SK-N-SH (cell line): ENCODE measurements around the gene DCTN3. TPM values are rescaled to one million over a fixed set of nuclear protein-coding genes. Genes with fewer than 3 reads are reported as not detected.

ENCODE experiments used
- CTCF ChIA-PET: fragments of 300-600, 350-600 bp; formaldehyde crosslinking; extraction: SDS; loops from one replicate; lab custom pipeline; 2021; lab: Yijun Ruan, JAX
- POLR2A ChIA-PET: fragments of 350-600 bp; sonication (Branson Sonifier 250); formaldehyde crosslinking; extraction: SDS; loops from one replicate; lab custom pipeline; 2020; ENCODE audit warnings: antibody characterized with exemption, inconsistent platforms; lab: Yijun Ruan, JAX
- DNase-seq: peaks from one replicate; pipeline ENCODE4 v3.0.0; 2012
- H2AFZ ChIP-seq: fragments of 200-600 bp; sonication (generic); 2 replicates; pipeline ENCODE4 v1.8.1; 2016; ENCODE audit warnings: antibody characterized with exemption, mild to moderate bottlenecking, low read depth
- H3F3A ChIP-seq: fragments of 200-600 bp; sonication (generic); replicated peaks from 2 replicates; pipeline ENCODE3; 2016; ENCODE audit warnings: antibody characterized with exemption, mild to moderate bottlenecking; ENCODE audit not compliant: insufficient read depth
- H3K27ac ChIP-seq, 2 experiments: fragments of 200-500 bp in 1 of 2; fragments of 200-600 bp in 1 of 2; sonication (Bioruptor generic) in 1 of 2; sonication (generic), shearing (Covaris generic) in 1 of 2; 2 replicates each; pipeline versions ENCODE4 v1.5.1 to v1.6.1; 2014 to 2016; ENCODE audit warnings: low read depth in 2 of 2, inconsistent platforms in 1 of 2, low read length in 1 of 2, mild to moderate bottlenecking in 1 of 2, mixed read lengths in 1 of 2
- H3K27me3 ChIP-seq: fragments of 200-600 bp; sonication (generic), shearing (Covaris generic); 2 replicates; pipeline ENCODE4 v1.6.1; 2016; ENCODE audit warnings: mixed run types; ENCODE audit not compliant: insufficient read depth
- H3K36me3 ChIP-seq, 2 experiments: fragments of 200-500 bp in 1 of 2; fragments of 200-600 bp in 1 of 2; sonication (Bioruptor generic) in 1 of 2; sonication (generic) in 1 of 2; replicated peaks in 1 of 2; 2 replicates each; pipeline versions ENCODE3 to v1.5.1; 2014 to 2016; ENCODE audit warnings: low read length in 1 of 2, mild to moderate bottlenecking in 1 of 2; ENCODE audit not compliant: insufficient read depth in 2 of 2, control insufficient read depth in 1 of 2
- H3K4me1 ChIP-seq, 2 experiments: fragments of 200-500 bp in 1 of 2; fragments of 200-600 bp in 1 of 2; sonication (Bioruptor generic) in 1 of 2; sonication (generic), shearing (Covaris generic) in 1 of 2; 2 replicates each; pipeline versions ENCODE4 v1.5.1 to v1.6.1; 2014 to 2016; ENCODE audit warnings: low read depth in 1 of 2, low read length in 1 of 2, mixed run types in 1 of 2; ENCODE audit not compliant: insufficient read depth in 2 of 2, control insufficient read depth in 1 of 2
- H3K4me2 ChIP-seq: fragments of 200-600 bp; sonication (generic), shearing (Covaris generic); 2 replicates; pipeline ENCODE4 v1.6.1; 2017; ENCODE audit warnings: mixed run types
- H3K4me3 ChIP-seq, 2 experiments: fragments of 200-500 bp in 1 of 2; fragments of 200-600 bp in 1 of 2; sonication (Bioruptor generic) in 1 of 2; sonication (generic), shearing (Covaris generic) in 1 of 2; 2 replicates each; pipeline versions ENCODE4 v1.5.1 to v1.8.1; 2014 to 2016; ENCODE audit warnings: low read depth in 2 of 2, inconsistent platforms in 1 of 2, low read length in 1 of 2, mild to moderate bottlenecking in 1 of 2, mixed read lengths in 1 of 2, moderate library complexity in 1 of 2
- H3K79me2 ChIP-seq: fragments of 200-600 bp; sonication (generic); 2 replicates; pipeline ENCODE4 v1.8.1; 2017; ENCODE audit warnings: mild to moderate bottlenecking; ENCODE audit not compliant: insufficient read depth
- H3K9ac ChIP-seq: fragments of 200-600 bp; sonication (generic); 2 replicates; pipeline ENCODE4 v1.6.1; 2017; ENCODE audit warnings: mixed run types
- H3K9me2 ChIP-seq: fragments of 200-600 bp; sonication (generic); 2 replicates; pipeline ENCODE4 v1.6.1; 2017; ENCODE audit warnings: mixed run types
- H3K9me3 ChIP-seq: fragments of 200-600 bp; sonication (generic); 2 replicates; pipeline ENCODE4 v1.6.1; 2017; ENCODE audit warnings: mixed run types, mild to moderate bottlenecking, moderate library complexity
- H4K20me1 ChIP-seq: fragments of 200-600 bp; sonication (generic); 2 replicates; pipeline ENCODE4 v1.6.1; 2017; ENCODE audit warnings: mild to moderate bottlenecking, mixed run types; ENCODE audit not compliant: insufficient read depth
- ELF1 ChIP-seq: IDR thresholded peaks from 2 replicates; pipeline ENCODE4 v1.4.0; 2012
- EP300 ChIP-seq, 2 experiments: IDR thresholded peaks; 2 replicates each; pipeline versions ENCODE4 v1.4.0 to v1.6.1; 2012; ENCODE audit warnings: borderline replicate concordance in 1 of 2, low read depth in 1 of 2, low read length in 1 of 2
- FOXM1 ChIP-seq: IDR thresholded peaks from 2 replicates; pipeline ENCODE4 v1.4.0; 2012; ENCODE audit warnings: low read depth, mild to moderate bottlenecking
- MEF2A ChIP-seq: IDR thresholded peaks from 2 replicates; pipeline ENCODE4 v1.4.0; 2012; ENCODE audit warnings: low read depth, borderline replicate concordance
- MXI1 ChIP-seq: IDR thresholded peaks from 2 replicates; pipeline ENCODE4 v1.6.1; 2012; ENCODE audit warnings: mild to moderate bottlenecking, low read depth, low read length, improper control_type of control experiment
- NRF1 ChIP-seq: IDR thresholded peaks from 2 replicates; pipeline ENCODE4 v1.6.1; 2012; ENCODE audit warnings: low read depth, mild to moderate bottlenecking, low read length
- RXRA ChIP-seq: IDR thresholded peaks from 2 replicates; pipeline ENCODE4 v1.4.0; 2012; ENCODE audit warnings: low read depth, mild to moderate bottlenecking, borderline replicate concordance
- TAF1 ChIP-seq: IDR thresholded peaks from 2 replicates; pipeline ENCODE4 v1.6.1; 2012; ENCODE audit warnings: low read depth, mild to moderate bottlenecking, low read length, moderate library complexity, borderline replicate concordance
- WGBS: methylation state at CpG from one replicate; pipeline ENCODE4 v1.1.6; 2017; ENCODE audit warnings: low lambda C conversion rate; 5-methylcytosine and 5-hydroxymethylcytosine counted together
- polyA plus RNA-seq, 3 experiments: library from polyadenylated mRNA; depleted of rRNA; stranded (reverse); fragments of >200 nt; gene quantifications; 2 replicates each; pipeline ENCODE4 v1.2.3, GENCODE V29; 2012
- TF ChIP-seq, protein P1 (sequence below): fragments of 150-350 bp; IDR thresholded peaks from 2 replicates; pipeline ENCODE4 v1.6.1; 2017; ENCODE audit warnings: antibody characterized with exemption, low read length, low read depth, borderline replicate concordance
- TF ChIP-seq, protein P2 (sequence below): IDR thresholded peaks from 2 replicates; pipeline ENCODE4 v1.4.0; 2012; ENCODE audit warnings: low read depth, borderline replicate concordance
- TF ChIP-seq, protein P3 (sequence below): IDR thresholded peaks from 2 replicates; pipeline ENCODE4 v1.4.0; 2012; ENCODE audit warnings: low read depth, borderline replicate concordance
- TF ChIP-seq, protein P4 (sequence below): fragments of 150-350 bp; IDR thresholded peaks from 2 replicates; pipeline ENCODE4 v1.6.1; 2016; ENCODE audit warnings: mild to moderate bottlenecking, low read depth, low read length

The DCTN3 gene
- polyA plus RNA-seq, 1 of the 3 experiments (the other 2 are of a cell fraction) = 300 TPM

DNA sequence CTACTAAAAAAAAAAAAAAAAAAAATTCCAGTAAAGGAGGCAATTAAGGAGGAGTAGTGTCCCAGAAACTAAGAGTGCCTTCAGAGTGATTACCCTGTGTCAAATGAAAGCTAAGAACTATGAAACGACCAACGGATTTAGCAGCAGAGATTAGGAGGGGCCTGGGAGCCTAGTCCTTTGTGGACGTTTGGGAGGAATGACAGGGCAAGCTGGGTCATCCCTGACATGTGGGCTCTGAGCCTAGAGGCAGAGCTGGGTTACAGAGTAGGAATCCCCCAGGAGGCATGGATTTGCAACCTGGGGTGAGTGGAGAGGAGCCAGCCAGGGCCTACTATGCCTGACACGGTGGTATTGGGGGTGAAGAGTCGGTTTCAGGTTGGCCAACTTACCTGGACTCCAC, 12.9 kb upstream of the DCTN3 start:
- H4K20me1 ChIP-seq = 0 out of 2 replicates have a peak, but pooled peaks cover 3% of the 10 kb centered on the region
- TF ChIP-seq TAF1 = no peak
- TF ChIP-seq, protein P1, sequence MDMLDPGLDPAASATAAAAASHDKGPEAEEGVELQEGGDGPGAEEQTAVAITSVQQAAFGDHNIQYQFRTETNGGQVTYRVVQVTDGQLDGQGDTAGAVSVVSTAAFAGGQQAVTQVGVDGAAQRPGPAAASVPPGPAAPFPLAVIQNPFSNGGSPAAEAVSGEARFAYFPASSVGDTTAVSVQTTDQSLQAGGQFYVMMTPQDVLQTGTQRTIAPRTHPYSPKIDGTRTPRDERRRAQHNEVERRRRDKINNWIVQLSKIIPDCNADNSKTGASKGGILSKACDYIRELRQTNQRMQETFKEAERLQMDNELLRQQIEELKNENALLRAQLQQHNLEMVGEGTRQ = no peak
- TF ChIP-seq NRF1 = no peak
- no peak for TF ChIP-seq ELF1
- no peak for TF ChIP-seq MEF2A
- no peak for TF ChIP-seq FOXM1
- WGBS = 93% methylated on average over 5 of the region's 5 CpGs
- ChIA-PET CTCF (interaction anchor here (0.5 to 12.3 kb wide), 30 partner anchors 9 to 607 kb away, joined by 3 to 256 read pairs (median 6); partner anchors contain the start of genes CCL21, CNTFR, DCTN3 and GALT), POLR2A (no interaction called here)
- H3K9me3 ChIP-seq = no peaks in the 10 kb centered on the region
- no peak overlapping the region for H3K4me3 ChIP-seq
- H3K4me2 ChIP-seq = no peak overlapping the region
- H3K79me2 ChIP-seq = peaks cover 22% of the 10 kb centered on the region
- H3K27me3 ChIP-seq = peaks cover 14% of the 10 kb centered on the region; the same call in 1 of the 2 replicates
- H3K9me2 ChIP-seq = no peaks in the 10 kb centered on the region
- no peak overlapping the region for H3K9ac ChIP-seq
- peaks cover 0 to 5% of the 10 kb centered on the region in 2 experiments for H3K36me3 ChIP-seq
- no peak overlapping the region for H3K27ac ChIP-seq
- DNase-seq = no peak
- peaks cover 1 to 24% of the 10 kb centered on the region in 2 experiments; a peak in 1 of 4 replicates for H3K4me1 ChIP-seq
- no peaks in the 10 kb centered on the region for H3F3A ChIP-seq
- H2AFZ ChIP-seq = no peak overlapping the region

DNA sequence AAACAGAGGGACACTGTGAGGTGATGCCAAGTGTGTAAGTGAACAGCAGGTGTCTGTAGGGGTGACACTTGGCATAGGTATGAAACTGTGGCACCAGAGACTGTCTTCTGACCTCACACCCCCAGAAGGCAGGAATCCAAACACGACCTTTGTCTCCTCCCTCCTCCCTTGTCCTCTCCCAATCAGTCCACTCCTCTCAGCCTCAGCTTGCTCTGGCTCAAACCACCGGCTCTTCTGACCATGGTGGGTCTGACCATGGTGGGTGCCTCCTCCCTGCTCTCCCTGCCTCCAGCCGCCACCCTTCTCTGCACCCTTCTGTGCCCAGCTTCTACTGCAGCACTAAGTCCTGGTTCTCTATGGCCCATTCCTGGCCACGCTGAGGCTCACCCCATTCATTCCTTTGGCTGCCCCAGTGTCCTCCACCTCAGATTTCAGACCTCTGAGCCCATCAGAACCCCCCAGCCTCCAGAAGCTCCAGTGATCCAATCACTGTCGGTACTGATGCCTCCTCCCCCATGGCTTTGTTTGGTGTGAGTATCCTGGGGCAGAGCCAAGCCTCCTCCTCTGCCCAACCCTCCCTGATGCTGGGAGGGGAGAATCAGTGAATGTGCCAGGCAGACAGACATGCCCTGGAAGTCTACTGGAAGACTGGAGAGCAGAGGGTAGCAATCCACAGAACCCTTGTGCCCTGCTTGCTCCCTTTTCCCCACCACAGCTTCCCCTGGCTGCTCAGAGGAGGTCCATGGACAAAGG, 10.3 kb upstream of the DCTN3 start:
- 60% methylated on average over 5 of the region's 5 CpGs for WGBS
- Histone ChIP-seq H3K27me3 (peaks cover 21% of the 10 kb centered on the region; the same call in 1 of the 2 replicates), H3F3A (no peaks in the 10 kb centered on the region), H3K36me3 (peaks cover 0 to 5% of the 10 kb centered on the region in 2 experiments), H3K27ac (no peak overlapping the region), H3K4me3 (no peak overlapping the region), H3K9me2 (no peaks in the 10 kb centered on the region), H4K20me1 (0 out of 2 replicates have a peak, but pooled peaks cover 3% of the 10 kb centered on the region), H3K4me1 (peaks cover 0 to 10% of the 10 kb centered on the region in 2 experiments; a peak in 1 of 4 replicates), H3K79me2 (peaks cover 4% of the 10 kb centered on the region; the same call in 1 of the 2 replicates), H3K9me3 (no peaks in the 10 kb centered on the region), H2AFZ (no peak overlapping the region), H3K9ac (no peak overlapping the region), H3K4me2 (no peak overlapping the region)
- no peak for DNase-seq
- ChIA-PET POLR2A (no interaction called here), CTCF (interaction anchor here (1.2 to 12.3 kb wide), 8 partner anchors 16 to 83 kb away, joined by 4 to 256 read pairs (median 6); partner anchors contain the start of genes GALT and RPP25L)
- TF ChIP-seq MXI1 = no peak
- TF ChIP-seq, protein P2, sequence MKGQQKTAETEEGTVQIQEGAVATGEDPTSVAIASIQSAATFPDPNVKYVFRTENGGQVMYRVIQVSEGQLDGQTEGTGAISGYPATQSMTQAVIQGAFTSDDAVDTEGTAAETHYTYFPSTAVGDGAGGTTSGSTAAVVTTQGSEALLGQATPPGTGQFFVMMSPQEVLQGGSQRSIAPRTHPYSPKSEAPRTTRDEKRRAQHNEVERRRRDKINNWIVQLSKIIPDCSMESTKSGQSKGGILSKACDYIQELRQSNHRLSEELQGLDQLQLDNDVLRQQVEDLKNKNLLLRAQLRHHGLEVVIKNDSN = no peak
- TF ChIP-seq, protein P3, sequence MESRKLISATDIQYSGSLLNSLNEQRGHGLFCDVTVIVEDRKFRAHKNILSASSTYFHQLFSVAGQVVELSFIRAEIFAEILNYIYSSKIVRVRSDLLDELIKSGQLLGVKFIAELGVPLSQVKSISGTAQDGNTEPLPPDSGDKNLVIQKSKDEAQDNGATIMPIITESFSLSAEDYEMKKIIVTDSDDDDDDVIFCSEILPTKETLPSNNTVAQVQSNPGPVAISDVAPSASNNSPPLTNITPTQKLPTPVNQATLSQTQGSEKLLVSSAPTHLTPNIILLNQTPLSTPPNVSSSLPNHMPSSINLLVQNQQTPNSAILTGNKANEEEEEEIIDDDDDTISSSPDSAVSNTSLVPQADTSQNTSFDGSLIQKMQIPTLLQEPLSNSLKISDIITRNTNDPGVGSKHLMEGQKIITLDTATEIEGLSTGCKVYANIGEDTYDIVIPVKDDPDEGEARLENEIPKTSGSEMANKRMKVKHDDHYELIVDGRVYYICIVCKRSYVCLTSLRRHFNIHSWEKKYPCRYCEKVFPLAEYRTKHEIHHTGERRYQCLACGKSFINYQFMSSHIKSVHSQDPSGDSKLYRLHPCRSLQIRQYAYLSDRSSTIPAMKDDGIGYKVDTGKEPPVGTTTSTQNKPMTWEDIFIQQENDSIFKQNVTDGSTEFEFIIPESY = no peak
- no peak for TF ChIP-seq MEF2A
- no peak for TF ChIP-seq RXRA
- TF ChIP-seq EP300 (IDR thresholded peaks at IDR 0.05; ENCODE audit: borderline replicate concordance in 1 of 2, low read depth in 1 of 2, low read length in 1 of 2) = no peak
- TF ChIP-seq, protein P4, sequence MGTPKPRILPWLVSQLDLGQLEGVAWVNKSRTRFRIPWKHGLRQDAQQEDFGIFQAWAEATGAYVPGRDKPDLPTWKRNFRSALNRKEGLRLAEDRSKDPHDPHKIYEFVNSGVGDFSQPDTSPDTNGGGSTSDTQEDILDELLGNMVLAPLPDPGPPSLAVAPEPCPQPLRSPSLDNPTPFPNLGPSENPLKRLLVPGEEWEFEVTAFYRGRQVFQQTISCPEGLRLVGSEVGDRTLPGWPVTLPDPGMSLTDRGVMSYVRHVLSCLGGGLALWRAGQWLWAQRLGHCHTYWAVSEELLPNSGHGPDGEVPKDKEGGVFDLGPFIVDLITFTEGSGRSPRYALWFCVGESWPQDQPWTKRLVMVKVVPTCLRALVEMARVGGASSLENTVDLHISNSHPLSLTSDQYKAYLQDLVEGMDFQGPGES = no peak
